Peyer's patch (tissue), 4 donors: ENCODE results near the gene P2RY2.

ENCODE experiments used
- CTCF ChIP-seq, 6 experiments: fragments of 450-650 bp in 4 of 6; fragments of 200-600 bp in 2 of 6; sonication (generic) in 1 of 6; IDR thresholded peaks; one replicate each; pipeline ENCODE4 v1.5.1; 2017 to 2019; ENCODE audit warnings: antibody characterized with exemption in 6 of 6, mild to moderate bottlenecking in 3 of 6, moderate library complexity in 1 of 6
- POLR2A ChIP-seq, 2 donors: fragments of 450-650 bp; IDR thresholded peaks; one replicate each; pipeline ENCODE4 v1.5.1; 2017; ENCODE audit warnings: antibody characterized with exemption in 2 of 2, mild to moderate bottlenecking in 2 of 2, moderate library complexity in 2 of 2

GRCh38 chr11:73281201-73281741, 63.2 kb downstream of the P2RY2 start:
- TF ChIP-seq POLR2A (IDR thresholded peaks at IDR 0.05) (no peak), CTCF (IDR thresholded peaks at IDR 0.05) (no peak)
